A549 (cell line): Measurements from ENCODE around the gene HTR1E. TPM values are rescaled to one million over a fixed set of nuclear protein-coding genes. Genes with fewer than 3 reads are reported as not detected.

ENCODE experiments used
- ATAC-seq, 2 experiments: fragments of 200-7000 bp in 1 of 2; fragments of >200 bp in 1 of 2; cut with Nextera tagmentation in 1 of 2; cut with Tn5 transposase in 1 of 2; 3 replicates each; pipeline versions ENCODE4 v1.8.0 to v1.9.1; 2018 to 2020; ENCODE audit warnings: mild to moderate bottlenecking in 1 of 2, moderate library complexity in 1 of 2
- CTCF ChIA-PET: fragments of 300-600 bp; sonication (Branson Sonifier 250); formaldehyde crosslinking; extraction: SDS; loops from one replicate; lab custom pipeline; 2021; ENCODE audit warnings: antibody characterized with exemption, inconsistent platforms; lab: Yijun Ruan, JAX
- POLR2A ChIA-PET: fragments of 350-600 bp; formaldehyde crosslinking; extraction: SDS; loops from one replicate; lab custom pipeline; 2021; ENCODE audit warnings: antibody characterized with exemption, inconsistent platforms; lab: Yijun Ruan, JAX
- DNase-seq, 2 experiments: peaks; one replicate each; pipeline versions ENCODE4 v3.0.0 to v3.0.0-alpha.2; 2011 to 2016; ENCODE audit warnings: low read depth in 1 of 2, low spot score in 1 of 2
- FAIRE-seq: peaks from 2 replicates; lab custom pipeline; 2011; peaks lifted over from hg19 to GRCh38; lab: Jason Lieb, UNC
- H3K27ac ChIP-seq, 2 experiments: fragments of >200 bp; sonication (Bioruptor Twin); formaldehyde crosslinking; 3 replicates each; pipeline ENCODE4 v1.5.1; 2016 to 2017
- H3K4me1 ChIP-seq: fragments of >200 bp; sonication (Bioruptor Twin); formaldehyde crosslinking; 3 replicates; pipeline ENCODE4 v1.6.1; 2016
- H3K4me2 ChIP-seq: fragments of >200 bp; sonication (Bioruptor Twin); formaldehyde crosslinking; 3 replicates; pipeline ENCODE4 v1.6.1; 2016
- H3K4me3 ChIP-seq: fragments of >200 bp; sonication (Bioruptor Twin); formaldehyde crosslinking; 3 replicates; pipeline ENCODE4 v1.5.1; 2016
- H3K9me3 ChIP-seq: fragments of >200 bp; sonication (Bioruptor Twin); formaldehyde crosslinking; 3 replicates; pipeline ENCODE4 v1.6.1; 2016
- BCL3 ChIP-seq: fragments of >200 bp; sonication (Bioruptor Twin); formaldehyde crosslinking; IDR thresholded peaks from 3 replicates; pipeline ENCODE4 v1.6.1; 2016
- BHLHE40 ChIP-seq: IDR thresholded peaks from 2 replicates; pipeline ENCODE4 v1.6.1; 2012; ENCODE audit warnings: low read depth, low read length, inconsistent platforms
- CBX2 ChIP-seq: fragments of 200-600 bp; sonication (generic); IDR thresholded peaks from 2 replicates; pipeline ENCODE4 v1.6.1; 2016; ENCODE audit warnings: low read depth, mild to moderate bottlenecking, borderline replicate concordance
- CHD4 ChIP-seq: fragments of 200-600 bp; sonication (generic); IDR thresholded peaks from 2 replicates; pipeline ENCODE4 v1.6.1; 2016; ENCODE audit warnings: antibody characterized with exemption, mild to moderate bottlenecking, borderline replicate concordance
- CTCF ChIP-seq: fragments of >200 bp; sonication (Bioruptor Twin); formaldehyde crosslinking; IDR thresholded peaks from 3 replicates; pipeline ENCODE4 v1.5.1; 2016
- E2F6 ChIP-seq: IDR thresholded peaks from 2 replicates; pipeline ENCODE4 v1.6.1; 2012; ENCODE audit warnings: low read depth, borderline replicate concordance
- EHF ChIP-seq: fragments of 250-450 bp; sonication (Bioruptor Pico); IDR thresholded peaks from 2 replicates; pipeline ENCODE4 v1.5.0; 2020; ENCODE audit warnings: mild to moderate bottlenecking
- EHMT2 ChIP-seq: fragments of 200-600 bp; sonication (generic); IDR thresholded peaks from 2 replicates; pipeline ENCODE4 v1.6.1; 2016; ENCODE audit warnings: antibody characterized with exemption, low read depth, mild to moderate bottlenecking, moderate library complexity
- EP300 ChIP-seq, 2 experiments: fragments of >200 bp; sonication (Bioruptor Twin); formaldehyde crosslinking; IDR thresholded peaks; 2 replicates in 1 of 2; 3 replicates in 1 of 2; pipeline ENCODE4 v1.6.1; 2016 to 2017
- ESRRA ChIP-seq: fragments of 150-350 bp; IDR thresholded peaks from 2 replicates; pipeline ENCODE4 v1.6.1; 2014; ENCODE audit warnings: mild to moderate bottlenecking, low read length, borderline replicate concordance
- HDAC2 ChIP-seq: fragments of 200-600 bp; sonication (generic); IDR thresholded peaks from 2 replicates; pipeline ENCODE4 v1.6.1; 2016
- HMGXB4 ChIP-seq: fragments of 250-450 bp; sonication (Bioruptor Pico); IDR thresholded peaks from 2 replicates; pipeline ENCODE4 v1.5.0; 2021; ENCODE audit warnings: mild to moderate bottlenecking, moderate library complexity, borderline replicate concordance
- HOXA7 ChIP-seq: fragments of 250-450 bp; sonication (Bioruptor Pico); IDR thresholded peaks from 2 replicates; pipeline ENCODE4 v1.5.0; 2020; ENCODE audit warnings: mild to moderate bottlenecking, moderate library complexity
- JUNB ChIP-seq: fragments of >200 bp; sonication (Bioruptor Twin); formaldehyde crosslinking; IDR thresholded peaks from 2 replicates; pipeline ENCODE4 v1.6.1; 2016
- MAX ChIP-seq: IDR thresholded peaks from 2 replicates; pipeline ENCODE4 v1.6.1; 2012
- MAZ ChIP-seq: fragments of 150-350 bp; IDR thresholded peaks from 2 replicates; pipeline ENCODE4 v1.6.1; 2014; ENCODE audit warnings: antibody characterized with exemption, low read depth, low read length, borderline replicate concordance
- NFE2L2 ChIP-seq: fragments of 150-350 bp; conservative IDR thresholded peaks from 2 replicates; pipeline ENCODE4 v1.6.1; 2014; ENCODE audit warnings: low read length
- NR3C1 ChIP-seq: fragments of >200 bp; sonication (Bioruptor Twin); formaldehyde crosslinking; IDR thresholded peaks from 3 replicates; pipeline ENCODE4 v1.6.1; 2017
- POLR2AphosphoS2 ChIP-seq: conservative IDR thresholded peaks from 2 replicates; pipeline ENCODE4 v1.6.1; 2012; ENCODE audit warnings: low read length, improper control_type of control experiment, inconsistent platforms
- RCOR1 ChIP-seq: fragments of 150-350 bp; IDR thresholded peaks from 2 replicates; pipeline ENCODE4 v1.6.1; 2014; ENCODE audit warnings: antibody characterized with exemption, low read length, low read depth
- RNF2 ChIP-seq: fragments of 200-600 bp; sonication (generic); IDR thresholded peaks from 2 replicates; pipeline ENCODE4 v1.6.1; 2016; ENCODE audit warnings: low read depth, mild to moderate bottlenecking, antibody characterized with exemption, moderate library complexity, borderline replicate concordance
- SMC3 ChIP-seq: fragments of >200 bp; sonication (Bioruptor Twin); formaldehyde crosslinking; IDR thresholded peaks from 3 replicates; pipeline ENCODE4 v1.6.1; 2018; ENCODE audit warnings: inconsistent platforms
- SREBF2 ChIP-seq: fragments of 450-650 bp; IDR thresholded peaks from 2 replicates; pipeline ENCODE4 v1.6.1; 2014; ENCODE audit warnings: mild to moderate bottlenecking, moderate library complexity
- TFCP2L1 ChIP-seq: fragments of 250-450 bp; sonication (Bioruptor Pico); IDR thresholded peaks from 2 replicates; pipeline ENCODE4 v1.5.0; 2021; ENCODE audit warnings: mild to moderate bottlenecking
- TP53 ChIP-seq: fragments of 250-450 bp; sonication (Bioruptor Pico); IDR thresholded peaks from 2 replicates; pipeline ENCODE4 v1.5.0; 2021; ENCODE audit warnings: mild to moderate bottlenecking, moderate library complexity
- WGBS: methylation state at CpG from one replicate; pipeline ENCODE4 v1.1.6; 2017; ENCODE audit errors: missing lambda C conversion rate; 5-methylcytosine and 5-hydroxymethylcytosine counted together
- polyA plus RNA-seq, 4 experiments: library from polyadenylated mRNA; depleted of rRNA in 3 of 4; stranded (reverse); fragments of >200 nt; fragmentation: RNase III in 1 of 4; extraction: RNeasy Plus Mini Kit Qiagen cat#74134 plus additional on column Dnase treatment in 1 of 4; gene quantifications; 2 replicates in 3 of 4; 3 replicates in 1 of 4; pipeline ENCODE4 v1.2.3, GENCODE V29; 2011 to 2017
- TF ChIP-seq, protein P1 (sequence below): fragments of 450-650 bp; IDR thresholded peaks from 2 replicates; pipeline ENCODE4 v1.6.1; 2014; ENCODE audit warnings: antibody characterized with exemption

Gene HTR1E
- polyA plus RNA-seq, 2 of the 4 experiments (the other 2 are of a cell fraction) = not detected

GRCh38 chr6:86973088-86973487, 35.8 kb downstream of the HTR1E start (continued):
- TF ChIP-seq CHD4 (no peak), EHMT2 (no peak), MAZ (no peak), NR3C1 (no peak), HMGXB4 (CRISPR knock-in tag) (no peak), BHLHE40 (no peak), E2F6 (no peak)

GRCh38 chr6:86978251-86978650, 40.9 kb downstream of the HTR1E start:
- ATAC-seq (no peak), FAIRE-seq (no peak), DNase-seq (no peak)
- Histone ChIP-seq H3K9me3 (no peaks in the 10 kb centered on the region), H3K4me1 (no peaks in the 10 kb centered on the region), H3K4me3 (no peak overlapping the region), H3K4me2 (no peak overlapping the region), H3K27ac (no peak overlapping the region)
- WGBS = 4% methylated on average over 2 of the region's 2 CpGs
- ChIA-PET POLR2A (no interaction called here), CTCF (no interaction called here)
- TF ChIP-seq RNF2 (no peak), SREBF2 (no peak), POLR2AphosphoS2 (no peak), CBX2 (no peak), HMGXB4 (CRISPR knock-in tag) (no peak), MAX (no peak), TP53 (CRISPR knock-in tag) (no peak), EP300 (IDR thresholded peaks at IDR 0.05) (no peak), SMC3 (no peak), ESRRA (no peak), BCL3 (no peak), CTCF (no peak), EHF (CRISPR knock-in tag) (no peak), TFCP2L1 (CRISPR knock-in tag) (no peak), HOXA7 (CRISPR knock-in tag) (no peak), HDAC2 (no peak), RCOR1 (no peak), NFE2L2 (no peak), JUNB (no peak)
- TF ChIP-seq, protein P1, sequence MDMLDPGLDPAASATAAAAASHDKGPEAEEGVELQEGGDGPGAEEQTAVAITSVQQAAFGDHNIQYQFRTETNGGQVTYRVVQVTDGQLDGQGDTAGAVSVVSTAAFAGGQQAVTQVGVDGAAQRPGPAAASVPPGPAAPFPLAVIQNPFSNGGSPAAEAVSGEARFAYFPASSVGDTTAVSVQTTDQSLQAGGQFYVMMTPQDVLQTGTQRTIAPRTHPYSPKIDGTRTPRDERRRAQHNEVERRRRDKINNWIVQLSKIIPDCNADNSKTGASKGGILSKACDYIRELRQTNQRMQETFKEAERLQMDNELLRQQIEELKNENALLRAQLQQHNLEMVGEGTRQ = no peak
